ENCODE results near the gene ACVR1C. TPM values are rescaled to one million over a fixed set of nuclear protein-coding genes. Genes with fewer than 3 reads are reported as not detected.

ACVR1C gene
- total RNA-seq, 2 donors from 2014 or later: 0.41 TPM; not detected in 1

DNA sequence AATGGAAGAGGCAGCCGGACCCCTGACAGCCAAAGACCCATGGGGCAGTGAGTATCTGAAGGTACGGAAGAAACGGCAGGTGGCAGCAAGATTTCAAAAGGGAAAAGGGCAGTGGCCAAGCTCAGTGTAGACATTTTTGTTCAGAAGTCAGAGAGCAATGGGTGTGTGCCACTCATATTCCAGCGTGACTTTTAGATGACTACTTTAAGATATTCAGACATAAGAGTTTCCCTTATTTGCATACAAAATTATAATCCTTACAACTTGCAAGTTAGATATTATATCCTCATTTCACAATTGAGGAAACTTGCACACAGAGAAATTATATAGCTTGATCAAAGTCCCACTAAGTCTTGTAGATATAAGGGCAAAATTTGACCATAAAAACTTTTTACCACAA, 124.0 kb downstream of the ACVR1C start:
- Histone ChIP-seq H3K4me3 (no peak overlapping the region), H3K27me3 (replicated peaks; ENCODE audit: insufficient read depth) (no peaks in the 10 kb centered on the region), H3K9me3 (peaks cover 11% of the 10 kb centered on the region), H3K4me1 (ENCODE audit: control insufficient read depth in 1 of 2, low read depth in 2 of 2) (no peaks in the 10 kb centered on the region), H3K36me3 (no peaks in the 10 kb centered on the region), H3K27ac (no peak overlapping the region)
- DNase-seq (ENCODE audit: low spot score) (no peak), ATAC-seq (ENCODE audit: insufficient number of reproducible peaks, low FRiP score, low read depth) (no peak)
- TF ChIP-seq, protein P1, sequence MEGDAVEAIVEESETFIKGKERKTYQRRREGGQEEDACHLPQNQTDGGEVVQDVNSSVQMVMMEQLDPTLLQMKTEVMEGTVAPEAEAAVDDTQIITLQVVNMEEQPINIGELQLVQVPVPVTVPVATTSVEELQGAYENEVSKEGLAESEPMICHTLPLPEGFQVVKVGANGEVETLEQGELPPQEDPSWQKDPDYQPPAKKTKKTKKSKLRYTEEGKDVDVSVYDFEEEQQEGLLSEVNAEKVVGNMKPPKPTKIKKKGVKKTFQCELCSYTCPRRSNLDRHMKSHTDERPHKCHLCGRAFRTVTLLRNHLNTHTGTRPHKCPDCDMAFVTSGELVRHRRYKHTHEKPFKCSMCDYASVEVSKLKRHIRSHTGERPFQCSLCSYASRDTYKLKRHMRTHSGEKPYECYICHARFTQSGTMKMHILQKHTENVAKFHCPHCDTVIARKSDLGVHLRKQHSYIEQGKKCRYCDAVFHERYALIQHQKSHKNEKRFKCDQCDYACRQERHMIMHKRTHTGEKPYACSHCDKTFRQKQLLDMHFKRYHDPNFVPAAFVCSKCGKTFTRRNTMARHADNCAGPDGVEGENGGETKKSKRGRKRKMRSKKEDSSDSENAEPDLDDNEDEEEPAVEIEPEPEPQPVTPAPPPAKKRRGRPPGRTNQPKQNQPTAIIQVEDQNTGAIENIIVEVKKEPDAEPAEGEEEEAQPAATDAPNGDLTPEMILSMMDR (IDR thresholded peaks at IDR 0.05): no peak

DNA sequence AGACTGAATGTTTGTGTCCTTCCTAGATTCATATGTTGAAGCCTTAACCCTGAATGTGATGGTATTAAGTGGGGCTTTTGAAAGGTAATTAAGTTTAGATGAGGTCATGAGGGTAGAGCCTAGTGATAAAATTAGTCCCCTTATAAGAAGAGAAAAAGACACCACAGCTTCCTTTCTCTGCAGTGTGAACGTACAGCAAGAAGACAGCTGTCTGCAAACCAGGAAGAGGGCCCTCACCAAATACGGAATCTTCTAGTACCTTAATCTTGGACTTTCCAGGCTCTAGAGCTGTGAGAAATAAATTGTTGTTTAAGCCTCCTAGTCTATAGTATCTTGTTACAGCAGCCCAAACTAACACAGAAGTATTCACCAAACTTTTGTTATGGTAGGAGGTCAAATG, 127.6 kb downstream of the ACVR1C start:
- Histone ChIP-seq H3K4me1 (ENCODE audit: control insufficient read depth in 1 of 2, low read depth in 2 of 2) (no peaks in the 10 kb centered on the region), H3K36me3 (no peaks in the 10 kb centered on the region), H3K4me3 (no peak overlapping the region), H3K9me3 (peaks cover 7% of the 10 kb centered on the region), H3K27me3 (replicated peaks; ENCODE audit: insufficient read depth) (no peaks in the 10 kb centered on the region), H3K27ac (no peak overlapping the region)
- ATAC-seq (ENCODE audit: insufficient number of reproducible peaks, low FRiP score, low read depth): no peak
- TF ChIP-seq, protein P1 (IDR thresholded peaks at IDR 0.05): no peak
- DNase-seq (ENCODE audit: low spot score): no peak

DNA sequence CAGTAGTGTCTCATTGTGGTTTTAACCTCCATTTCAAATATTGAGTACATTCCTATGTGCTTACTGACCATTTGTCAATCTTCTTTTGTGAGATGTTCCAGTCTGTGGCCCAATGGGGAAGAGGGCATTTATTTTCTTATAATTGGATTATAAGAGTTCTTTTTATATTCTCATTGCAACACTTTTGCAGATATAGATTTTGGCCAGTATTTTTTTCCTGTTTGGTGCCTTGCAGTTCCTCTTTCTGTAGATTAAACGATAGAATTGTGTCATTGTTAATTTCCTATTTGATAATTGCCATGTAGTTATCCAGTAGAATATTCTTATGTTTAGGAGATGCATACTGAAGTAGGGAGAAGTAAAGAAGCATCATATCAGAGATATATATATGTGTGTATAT, 128.3 kb downstream of the ACVR1C start:
- H3K9me3 ChIP-seq: peaks cover 2% of the 10 kb centered on the region
- no peak overlapping the region for H3K27ac ChIP-seq
- H3K4me3 ChIP-seq: no peak overlapping the region
- ATAC-seq (ENCODE audit: insufficient number of reproducible peaks, low FRiP score, low read depth) (no peak), DNase-seq (ENCODE audit: low spot score) (no peak)
- no peaks in the 10 kb centered on the region for H3K4me1 ChIP-seq (ENCODE audit: control insufficient read depth in 1 of 2, low read depth in 2 of 2)
- no peaks in the 10 kb centered on the region for H3K27me3 ChIP-seq (replicated peaks; ENCODE audit: insufficient read depth)
- H3K36me3 ChIP-seq: no peaks in the 10 kb centered on the region
- TF ChIP-seq, protein P1 (IDR thresholded peaks at IDR 0.05): no peak

DNA sequence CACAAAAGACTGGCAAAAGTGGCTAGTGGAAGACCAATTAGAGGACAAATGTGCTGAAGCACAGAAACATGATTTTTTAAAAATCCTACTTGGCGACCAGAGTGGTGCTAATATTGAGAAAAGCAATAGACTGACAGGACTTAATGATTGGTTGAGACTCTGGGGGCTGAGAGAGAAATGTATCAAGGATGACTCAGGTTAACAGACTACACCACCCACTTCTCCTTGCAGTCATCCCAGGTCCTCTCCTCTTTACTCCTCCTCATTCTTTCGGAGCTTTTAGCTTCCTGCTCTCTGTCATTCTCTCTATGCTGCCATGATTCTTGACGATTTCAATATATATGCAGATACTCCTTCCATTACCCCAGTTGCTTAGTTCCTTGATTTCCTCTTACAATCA, 130.2 kb downstream of the ACVR1C start:
- no peaks in the 10 kb centered on the region for H3K4me1 ChIP-seq (ENCODE audit: control insufficient read depth in 1 of 2, low read depth in 2 of 2)
- no peak overlapping the region for H3K27ac ChIP-seq
- ATAC-seq (ENCODE audit: insufficient number of reproducible peaks, low FRiP score, low read depth) (no peak), DNase-seq (ENCODE audit: low spot score) (no peak)
- no peaks in the 10 kb centered on the region for H3K27me3 ChIP-seq (replicated peaks; ENCODE audit: insufficient read depth)
- no peak overlapping the region for H3K4me3 ChIP-seq
- no peaks in the 10 kb centered on the region for H3K36me3 ChIP-seq
- H3K9me3 ChIP-seq: no peaks in the 10 kb centered on the region
- TF ChIP-seq, protein P1 (IDR thresholded peaks at IDR 0.05): no peak

DNA sequence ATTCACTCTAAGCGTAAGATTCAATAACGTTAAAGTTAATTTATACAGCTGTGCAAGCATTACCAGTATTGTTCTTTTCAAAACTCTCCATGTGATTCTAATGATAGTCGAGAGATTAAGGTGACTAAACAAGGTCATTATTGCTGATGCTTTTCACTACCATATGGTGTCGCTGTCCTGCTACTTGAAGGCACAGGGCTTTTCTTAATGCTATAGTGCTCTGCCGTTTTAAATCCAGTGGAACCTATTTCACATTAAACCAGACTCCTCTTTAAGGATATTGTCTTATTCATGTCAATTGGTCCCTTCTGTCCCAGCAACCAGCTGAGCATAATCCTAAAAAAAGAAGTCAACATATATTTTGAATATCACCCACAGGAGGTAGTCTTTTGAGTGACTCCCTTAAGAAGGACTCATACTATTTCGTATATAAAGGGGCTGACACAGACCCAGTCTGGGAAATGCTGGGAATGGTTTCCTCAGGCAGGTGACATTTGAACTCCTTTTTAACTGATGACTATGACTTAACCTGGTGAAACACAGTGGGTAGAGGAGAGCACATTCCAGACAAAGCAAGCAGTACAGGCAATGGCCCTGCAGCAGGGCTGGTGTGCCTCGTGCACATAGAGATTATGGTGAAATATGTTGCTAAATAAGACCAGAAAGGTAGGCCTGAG, 130.9 kb downstream of the ACVR1C start:
- no peak for ATAC-seq (ENCODE audit: insufficient number of reproducible peaks, low FRiP score, low read depth)
- DNase-seq (ENCODE audit: low spot score): no peak
- H3K4me3 ChIP-seq: no peak overlapping the region
- no peaks in the 10 kb centered on the region for H3K9me3 ChIP-seq
- TF ChIP-seq, protein P1 (IDR thresholded peaks at IDR 0.05): peak; percentile 28
- no peak overlapping the region for H3K27ac ChIP-seq
- H3K4me1 ChIP-seq (ENCODE audit: control insufficient read depth in 1 of 2, low read depth in 2 of 2): no peaks in the 10 kb centered on the region
- H3K36me3 ChIP-seq: no peaks in the 10 kb centered on the region
- H3K27me3 ChIP-seq (replicated peaks; ENCODE audit: insufficient read depth): no peaks in the 10 kb centered on the region

Data from thoracic aorta (tissue), 2 donors.